Mucosa of descending colon (tissue), 3 donors: ENCODE results near the gene PTGER3. TPM values are rescaled to one million over a fixed set of nuclear protein-coding genes. Genes with fewer than 3 reads are reported as not detected.

Experiments used
- ATAC-seq: fragments of 200-7000 bp; cut with Tn5 transposase; one replicate; pipeline ENCODE4 v1.9.1; 2020; ENCODE audit warnings: mild to moderate bottlenecking, moderate library complexity
- DNase-seq, 3 donors: peaks; one replicate each; pipeline ENCODE4 v3.0.0-alpha.2; 2020
- H3K36me3 ChIP-seq: fragments of 200-600 bp; one replicate; pipeline ENCODE4 v1.8.0; 2021; ENCODE audit warnings: low read depth, mild to moderate bottlenecking
- H3K4me1 ChIP-seq: fragments of 200-600 bp; one replicate; pipeline ENCODE4 v1.8.0; 2021; ENCODE audit warnings: low read depth, mild to moderate bottlenecking
- H3K4me3 ChIP-seq: fragments of 200-600 bp; one replicate; pipeline ENCODE4 v1.8.0; 2021; ENCODE audit warnings: mild to moderate bottlenecking
- H3K9me3 ChIP-seq: fragments of 200-600 bp; one replicate; pipeline ENCODE4 v1.8.0; 2021; ENCODE audit warnings: mild to moderate bottlenecking
- intact Hi-C, 2 donors: fragments of 100-400 bp; cut with DNase I in 1 of 2; cut with micrococcal nuclease in 1 of 2; formaldehyde crosslinking; loops; one replicate each; pipeline versions ENCODE4 v1.11.0 to v1.11.1; 2022; cut with DNase I, micrococcal nuclease
- total RNA-seq, 3 donors: library from RNA; stranded (reverse); fragmentation: NEBNext Ultra II Directional in 2 of 3; extraction: Animal tissue kit (Norgen Biotek cat#: 25700) in 2 of 3; gene quantifications; one replicate each; pipeline versions ENCODE4 v1.2.1 to v1.2.4, GENCODE V29; 2021 to 2023
- TF ChIP-seq, protein P1 (sequence below): fragments of 200-600 bp; IDR thresholded peaks from one replicate; pipeline ENCODE4 v1.8.0; 2022; ENCODE audit warnings: antibody characterized with exemption, mild to moderate bottlenecking
- donor health status: DM: no; HTN: no; CAD: no; lungs with moderate emphysema.
- donor health status: DM: no; HTN: no; CAD: no.
- donor health status: DM: no; HTN: yes; CAD: no.

PTGER3 gene
- total RNA-seq, 3 donors from 2014 or later: 1.2 to 19.7 (median 1.3) TPM

DNA sequence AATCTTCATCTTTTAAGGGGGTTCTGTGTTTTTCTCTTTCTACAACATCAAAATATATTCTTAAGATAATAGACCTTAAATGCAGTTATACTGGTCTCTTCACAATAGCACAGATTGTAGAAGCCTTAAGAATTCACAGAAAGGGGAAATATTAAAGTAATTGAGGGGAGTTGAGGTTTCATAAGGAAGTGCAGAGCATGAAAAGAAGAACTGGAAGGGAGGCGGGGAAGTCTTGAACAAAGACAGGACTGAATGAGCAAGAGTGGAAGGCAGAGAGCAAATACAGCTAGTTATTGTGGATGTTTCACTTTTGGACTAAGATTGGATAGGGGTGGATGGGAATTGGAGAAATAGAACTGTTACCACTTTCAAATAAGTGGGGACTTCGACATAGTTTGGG, 67.7 kb downstream of the PTGER3 start:
- Histone ChIP-seq H3K4me1 (no peaks in the 10 kb centered on the region), H3K36me3 (no peaks in the 10 kb centered on the region), H3K9me3 (no peaks in the 10 kb centered on the region), H3K4me3 (no peak overlapping the region)
- ATAC-seq: no peak
- TF ChIP-seq, protein P1, sequence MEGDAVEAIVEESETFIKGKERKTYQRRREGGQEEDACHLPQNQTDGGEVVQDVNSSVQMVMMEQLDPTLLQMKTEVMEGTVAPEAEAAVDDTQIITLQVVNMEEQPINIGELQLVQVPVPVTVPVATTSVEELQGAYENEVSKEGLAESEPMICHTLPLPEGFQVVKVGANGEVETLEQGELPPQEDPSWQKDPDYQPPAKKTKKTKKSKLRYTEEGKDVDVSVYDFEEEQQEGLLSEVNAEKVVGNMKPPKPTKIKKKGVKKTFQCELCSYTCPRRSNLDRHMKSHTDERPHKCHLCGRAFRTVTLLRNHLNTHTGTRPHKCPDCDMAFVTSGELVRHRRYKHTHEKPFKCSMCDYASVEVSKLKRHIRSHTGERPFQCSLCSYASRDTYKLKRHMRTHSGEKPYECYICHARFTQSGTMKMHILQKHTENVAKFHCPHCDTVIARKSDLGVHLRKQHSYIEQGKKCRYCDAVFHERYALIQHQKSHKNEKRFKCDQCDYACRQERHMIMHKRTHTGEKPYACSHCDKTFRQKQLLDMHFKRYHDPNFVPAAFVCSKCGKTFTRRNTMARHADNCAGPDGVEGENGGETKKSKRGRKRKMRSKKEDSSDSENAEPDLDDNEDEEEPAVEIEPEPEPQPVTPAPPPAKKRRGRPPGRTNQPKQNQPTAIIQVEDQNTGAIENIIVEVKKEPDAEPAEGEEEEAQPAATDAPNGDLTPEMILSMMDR: no peak
- DNase-seq: no peak
- intact Hi-C loops: no loop called here

GRCh38 chr1:70979313-70979712, 68.3 kb downstream of the PTGER3 start:
- Histone ChIP-seq H3K9me3 (no peaks in the 10 kb centered on the region), H3K4me3 (no peak overlapping the region), H3K36me3 (no peaks in the 10 kb centered on the region), H3K4me1 (no peaks in the 10 kb centered on the region)
- TF ChIP-seq, protein P1: no peak
- DNase-seq (no peak), ATAC-seq (no peak)
- intact Hi-C loops: no loop called here

GRCh38 chr1:70978623-70979022, 69.0 kb downstream of the PTGER3 start:
- no peaks in the 10 kb centered on the region for H3K4me1 ChIP-seq
- TF ChIP-seq, protein P1: no peak
- intact Hi-C loops: no loop called here
- ATAC-seq (no peak), DNase-seq (no peak)
- no peak overlapping the region for H3K4me3 ChIP-seq
- H3K9me3 ChIP-seq: no peaks in the 10 kb centered on the region
- no peaks in the 10 kb centered on the region for H3K36me3 ChIP-seq

DNA sequence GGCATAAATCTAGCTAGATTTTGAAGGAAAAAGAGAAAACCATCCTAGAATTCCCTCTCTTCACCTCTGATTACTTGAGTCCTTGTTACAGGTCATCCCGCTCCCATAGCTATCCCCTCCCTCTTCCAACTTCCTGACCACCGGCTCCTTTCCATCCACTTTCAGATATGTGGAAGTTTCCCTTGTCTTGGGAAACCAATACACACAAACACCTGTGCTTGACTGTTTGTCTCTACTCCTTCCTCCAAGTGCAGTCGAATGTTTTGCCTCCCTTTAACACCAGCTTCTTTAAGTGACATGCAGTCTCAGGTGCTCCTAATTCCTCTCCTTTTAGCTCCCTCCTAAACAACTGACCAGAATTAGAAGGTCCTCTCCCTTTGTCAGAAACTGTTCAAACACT, 70.0 kb downstream of the PTGER3 start:
- DNase-seq (no peak), ATAC-seq (no peak)
- no peaks in the 10 kb centered on the region for H3K4me1 ChIP-seq
- no peaks in the 10 kb centered on the region for H3K9me3 ChIP-seq
- H3K4me3 ChIP-seq: no peak overlapping the region
- TF ChIP-seq, protein P1: no peak
- intact Hi-C loops: no loop called here
- H3K36me3 ChIP-seq: no peaks in the 10 kb centered on the region

- Histone ChIP-seq H3K4me3 (no peak overlapping the region), H3K9me3 (no peaks in the 10 kb centered on the region), H3K36me3 (no peaks in the 10 kb centered on the region), H3K4me1 (no peaks in the 10 kb centered on the region)
- no peak for DNase-seq
- TF ChIP-seq, protein P1: no peak
- no peak for ATAC-seq
- intact Hi-C loops: no loop called here
Measured at GRCh38 chr1:70977041-70977440, 70.6 kb downstream of the PTGER3 start.

GRCh38 chr1:70973754-70974153, 73.9 kb downstream of the PTGER3 start:
- DNase-seq (no peak), ATAC-seq (no peak)
- Histone ChIP-seq H3K9me3 (no peaks in the 10 kb centered on the region), H3K4me3 (no peak overlapping the region), H3K4me1 (no peaks in the 10 kb centered on the region), H3K36me3 (no peaks in the 10 kb centered on the region)
- TF ChIP-seq, protein P1: no peak
- intact Hi-C loops: no loop called here
